RWPE2 (cell line): ENCODE results near the gene ADCY2.

Experiments used
- ATAC-seq: fragments of 200-7000 bp; cut with Tn5 transposase; 3 replicates; pipeline ENCODE4 v1.9.1; 2021; ENCODE audit warnings: low read depth
- DNase-seq: peaks from one replicate; pipeline ENCODE4 v3.0.0-alpha.2; 2020; ENCODE audit warnings: low spot score
- H3K27ac ChIP-seq: fragments of 450-650 bp; 2 replicates; pipeline ENCODE4 v1.5.1; 2017; ENCODE audit warnings: mild to moderate bottlenecking; ENCODE audit not compliant: poor library complexity, severe bottlenecking
- H3K27me3 ChIP-seq: fragments of 250-450 bp; sonication (Bioruptor Pico); 2 replicates; pipeline ENCODE4 v1.5.1; 2021; ENCODE audit warnings: mild to moderate bottlenecking, moderate library complexity; ENCODE audit not compliant: insufficient read depth, poor library complexity, severe bottlenecking
- H3K36me3 ChIP-seq: fragments of 250-450 bp; sonication (Bioruptor Pico); 2 replicates; pipeline ENCODE4 v1.5.1; 2020; ENCODE audit warnings: low read depth, mild to moderate bottlenecking, moderate library complexity
- H3K4me1 ChIP-seq: fragments of 250-450 bp; sonication (Bioruptor Pico); 2 replicates; pipeline ENCODE4 v1.5.1; 2021; ENCODE audit warnings: mild to moderate bottlenecking, moderate library complexity; ENCODE audit not compliant: insufficient read depth, poor library complexity, severe bottlenecking
- H3K4me3 ChIP-seq: fragments of 250-450 bp; sonication (Bioruptor Pico); 2 replicates; pipeline ENCODE4 v1.5.1; 2021; ENCODE audit warnings: mild to moderate bottlenecking, moderate library complexity; ENCODE audit not compliant: severe bottlenecking
- H3K9me3 ChIP-seq: fragments of 250-450 bp; sonication (Bioruptor Pico); 2 replicates; pipeline ENCODE4 v1.5.1; 2021; ENCODE audit warnings: mild to moderate bottlenecking, moderate library complexity; ENCODE audit not compliant: severe bottlenecking
- TF ChIP-seq, protein P1 (sequence below): fragments of 450-650 bp; IDR thresholded peaks from one replicate; pipeline ENCODE4 v1.5.1; 2017; ENCODE audit warnings: mild to moderate bottlenecking, moderate library complexity; ENCODE audit not compliant: poor library complexity, severe bottlenecking

ADCY2 gene

DNA sequence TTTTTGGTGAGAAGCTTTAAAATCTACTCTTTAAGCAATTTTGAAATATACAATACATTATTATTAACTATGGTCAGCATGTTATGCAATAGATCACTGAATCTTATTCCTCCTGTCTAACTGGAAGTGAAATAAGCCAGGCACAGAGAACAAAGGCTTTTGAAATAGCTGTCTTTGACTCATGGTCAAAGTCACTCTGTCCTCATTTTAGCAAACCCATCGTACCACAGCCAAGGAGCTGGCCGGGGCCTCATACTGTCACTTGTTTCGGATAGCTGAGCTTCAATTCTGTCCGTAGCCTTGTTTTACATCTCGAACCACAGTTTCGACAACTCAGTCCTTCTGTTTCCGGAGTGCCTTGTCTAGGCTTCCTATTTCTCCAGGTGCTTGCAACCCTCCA, 19.2 kb downstream of the ADCY2 start:
- Histone ChIP-seq H3K27me3 (no peaks in the 10 kb centered on the region), H3K36me3 (no peaks in the 10 kb centered on the region), H3K4me1 (no peaks in the 10 kb centered on the region), H3K4me3 (no peak overlapping the region), H3K27ac (no peak overlapping the region), H3K9me3 (no peaks in the 10 kb centered on the region)
- ATAC-seq (no peak), DNase-seq (no peak)
- TF ChIP-seq, protein P1, sequence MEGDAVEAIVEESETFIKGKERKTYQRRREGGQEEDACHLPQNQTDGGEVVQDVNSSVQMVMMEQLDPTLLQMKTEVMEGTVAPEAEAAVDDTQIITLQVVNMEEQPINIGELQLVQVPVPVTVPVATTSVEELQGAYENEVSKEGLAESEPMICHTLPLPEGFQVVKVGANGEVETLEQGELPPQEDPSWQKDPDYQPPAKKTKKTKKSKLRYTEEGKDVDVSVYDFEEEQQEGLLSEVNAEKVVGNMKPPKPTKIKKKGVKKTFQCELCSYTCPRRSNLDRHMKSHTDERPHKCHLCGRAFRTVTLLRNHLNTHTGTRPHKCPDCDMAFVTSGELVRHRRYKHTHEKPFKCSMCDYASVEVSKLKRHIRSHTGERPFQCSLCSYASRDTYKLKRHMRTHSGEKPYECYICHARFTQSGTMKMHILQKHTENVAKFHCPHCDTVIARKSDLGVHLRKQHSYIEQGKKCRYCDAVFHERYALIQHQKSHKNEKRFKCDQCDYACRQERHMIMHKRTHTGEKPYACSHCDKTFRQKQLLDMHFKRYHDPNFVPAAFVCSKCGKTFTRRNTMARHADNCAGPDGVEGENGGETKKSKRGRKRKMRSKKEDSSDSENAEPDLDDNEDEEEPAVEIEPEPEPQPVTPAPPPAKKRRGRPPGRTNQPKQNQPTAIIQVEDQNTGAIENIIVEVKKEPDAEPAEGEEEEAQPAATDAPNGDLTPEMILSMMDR: no peak

DNA sequence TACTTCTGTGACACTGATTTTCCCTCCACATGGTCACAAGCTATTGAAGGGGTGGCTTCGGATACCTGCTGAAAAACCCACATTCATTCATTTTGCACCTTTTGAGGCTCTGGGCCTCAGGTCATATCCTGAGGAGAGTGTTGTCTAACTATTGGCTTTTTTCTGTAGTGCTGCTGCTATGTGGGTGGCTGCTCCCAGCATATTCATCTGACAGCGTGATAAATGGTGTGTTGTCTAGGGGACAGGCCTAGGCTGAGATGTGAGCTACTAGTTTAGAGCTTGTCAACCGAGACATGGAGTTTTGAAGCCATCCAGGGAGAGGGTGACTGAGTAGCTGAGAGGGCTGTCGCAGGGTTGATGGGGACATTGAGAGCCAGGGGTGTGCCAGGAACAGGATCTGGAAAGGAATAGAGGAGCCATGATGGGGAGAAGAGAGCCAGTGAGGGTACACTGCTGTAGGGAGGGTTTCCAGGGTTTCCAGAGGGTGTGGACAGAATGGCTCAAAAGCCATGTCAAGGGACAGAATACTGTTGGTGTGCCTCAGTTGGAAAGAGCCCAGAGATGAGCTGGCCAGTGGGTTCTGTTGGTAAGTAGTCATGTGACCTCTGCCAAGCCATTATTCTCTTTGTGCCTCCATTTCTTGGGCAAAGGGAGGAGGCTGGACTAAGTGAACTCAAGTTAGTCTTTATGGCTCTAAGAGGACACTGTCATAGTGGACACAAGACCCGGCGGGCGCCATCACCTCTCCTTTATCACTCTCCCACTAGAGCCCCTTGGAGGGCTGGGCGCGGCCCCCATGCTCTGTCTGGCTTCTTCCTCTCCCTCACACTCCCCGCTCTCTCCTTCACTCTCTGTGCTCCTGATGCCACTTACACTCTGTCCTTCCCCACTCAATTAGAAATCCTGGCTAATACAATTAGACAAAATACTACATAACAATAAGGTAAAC, 19.9 kb downstream of the ADCY2 start:
- H3K27ac ChIP-seq: no peak overlapping the region

DNA sequence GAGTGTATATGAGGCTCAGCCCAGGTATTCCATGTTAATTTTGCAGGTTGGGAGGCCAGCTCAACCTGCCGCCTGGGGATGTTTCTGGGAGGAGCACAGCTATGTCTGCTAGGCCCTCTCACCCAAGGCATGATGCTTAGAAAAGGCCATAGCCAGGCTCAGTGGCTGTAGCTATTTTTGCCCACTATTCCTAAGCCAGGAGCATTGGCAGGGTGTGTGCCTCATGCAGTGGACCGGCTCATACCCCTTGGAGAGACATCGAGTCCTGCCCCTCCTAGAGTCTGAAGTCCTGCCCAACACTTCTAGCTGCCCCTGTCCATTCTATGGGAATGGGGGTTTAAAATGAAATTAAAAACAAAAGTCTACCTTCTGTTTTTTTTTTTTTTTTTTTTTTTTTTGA, 22.3 kb downstream of the ADCY2 start:
- DNase-seq (no peak), ATAC-seq (no peak)
- Histone ChIP-seq H3K27ac (no peak overlapping the region), H3K36me3 (no peaks in the 10 kb centered on the region), H3K4me3 (no peak overlapping the region), H3K27me3 (no peaks in the 10 kb centered on the region), H3K9me3 (no peaks in the 10 kb centered on the region), H3K4me1 (no peaks in the 10 kb centered on the region)
- TF ChIP-seq, protein P1: no peak

More for the DNA sequence above, 19.9 kb downstream of the ADCY2 start:
- DNase-seq (no peak), ATAC-seq (no peak)
- no peaks in the 10 kb centered on the region for H3K27me3 ChIP-seq
- no peaks in the 10 kb centered on the region for H3K36me3 ChIP-seq
- H3K4me3 ChIP-seq: no peak overlapping the region
- H3K9me3 ChIP-seq: no peaks in the 10 kb centered on the region
- no peaks in the 10 kb centered on the region for H3K4me1 ChIP-seq
- TF ChIP-seq, protein P1: no peak

DNA sequence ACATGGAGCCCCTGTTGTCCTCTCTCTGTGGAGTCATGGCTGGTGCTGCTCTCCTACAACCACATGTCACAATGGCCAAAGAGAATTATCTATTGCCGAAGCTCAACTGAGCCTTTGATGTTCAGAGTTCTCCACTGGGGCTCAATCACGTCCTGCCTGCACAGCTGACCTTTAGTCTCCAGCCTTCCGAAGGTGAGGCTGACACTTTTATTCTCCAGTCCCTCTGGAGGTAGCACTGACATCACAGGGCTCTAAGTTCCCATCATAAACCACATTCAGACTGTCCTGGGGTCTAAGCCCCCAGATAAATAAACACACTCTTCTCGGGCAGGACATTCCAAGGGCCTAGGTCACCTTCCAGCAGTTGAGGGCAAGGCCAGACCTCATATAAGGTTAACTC, 23.4 kb downstream of the ADCY2 start:
- TF ChIP-seq, protein P1: no peak
- ATAC-seq (no peak), DNase-seq (no peak)
- Histone ChIP-seq H3K27ac (no peak overlapping the region), H3K4me3 (no peak overlapping the region), H3K27me3 (no peaks in the 10 kb centered on the region), H3K36me3 (no peaks in the 10 kb centered on the region), H3K4me1 (no peaks in the 10 kb centered on the region), H3K9me3 (no peaks in the 10 kb centered on the region)

DNA sequence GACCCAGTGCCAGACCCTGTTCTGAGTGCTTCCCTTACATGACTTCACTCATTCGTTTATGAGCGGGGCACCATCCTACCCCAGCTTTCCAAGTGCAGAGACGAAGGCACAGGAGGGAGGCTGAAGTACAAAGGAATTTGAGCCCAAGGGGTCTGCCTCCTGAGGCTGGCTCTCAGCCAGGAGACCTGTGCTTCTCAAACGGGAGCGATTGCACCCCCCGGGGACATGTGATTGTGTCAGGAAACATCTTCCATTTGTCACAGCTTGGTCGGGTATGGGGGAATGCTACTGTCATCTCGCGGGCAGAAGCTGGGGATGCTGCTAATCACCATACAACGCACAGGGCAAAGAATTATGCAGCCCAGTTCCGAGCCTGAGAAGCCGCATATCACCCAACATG, 23.9 kb downstream of the ADCY2 start:
- Histone ChIP-seq H3K4me3 (no peak overlapping the region), H3K27ac (no peak overlapping the region)
- no peak for ATAC-seq

More for the DNA sequence above, 23.9 kb downstream of the ADCY2 start:
- TF ChIP-seq, protein P1: no peak
- no peaks in the 10 kb centered on the region for H3K27me3 ChIP-seq
- H3K4me1 ChIP-seq: no peaks in the 10 kb centered on the region
- DNase-seq: no peak
- no peaks in the 10 kb centered on the region for H3K9me3 ChIP-seq
- no peaks in the 10 kb centered on the region for H3K36me3 ChIP-seq
